ENCODE results near the gene LCE5A.

DNA sequence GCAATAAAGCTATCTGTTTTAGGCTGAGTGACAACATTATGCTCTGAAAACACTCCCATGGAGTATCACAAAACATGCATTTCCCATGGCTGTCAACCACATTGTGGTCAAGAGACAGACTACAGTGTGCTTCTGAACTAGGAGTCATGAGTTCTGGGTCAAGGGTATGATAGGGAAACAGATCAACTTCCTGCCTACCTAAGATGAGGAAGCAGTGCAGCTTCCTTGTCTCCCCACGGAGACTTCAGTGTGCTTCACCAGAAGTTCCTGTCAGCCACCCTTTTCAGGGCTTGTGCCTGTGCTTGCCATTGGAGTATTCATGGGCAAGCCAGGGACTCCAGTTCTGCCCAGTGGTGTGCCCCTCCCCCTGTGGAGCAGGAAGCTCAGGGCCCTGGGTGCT, 36.1 kb downstream of the LCE5A start:
- TF ChIP-seq, protein P1, sequence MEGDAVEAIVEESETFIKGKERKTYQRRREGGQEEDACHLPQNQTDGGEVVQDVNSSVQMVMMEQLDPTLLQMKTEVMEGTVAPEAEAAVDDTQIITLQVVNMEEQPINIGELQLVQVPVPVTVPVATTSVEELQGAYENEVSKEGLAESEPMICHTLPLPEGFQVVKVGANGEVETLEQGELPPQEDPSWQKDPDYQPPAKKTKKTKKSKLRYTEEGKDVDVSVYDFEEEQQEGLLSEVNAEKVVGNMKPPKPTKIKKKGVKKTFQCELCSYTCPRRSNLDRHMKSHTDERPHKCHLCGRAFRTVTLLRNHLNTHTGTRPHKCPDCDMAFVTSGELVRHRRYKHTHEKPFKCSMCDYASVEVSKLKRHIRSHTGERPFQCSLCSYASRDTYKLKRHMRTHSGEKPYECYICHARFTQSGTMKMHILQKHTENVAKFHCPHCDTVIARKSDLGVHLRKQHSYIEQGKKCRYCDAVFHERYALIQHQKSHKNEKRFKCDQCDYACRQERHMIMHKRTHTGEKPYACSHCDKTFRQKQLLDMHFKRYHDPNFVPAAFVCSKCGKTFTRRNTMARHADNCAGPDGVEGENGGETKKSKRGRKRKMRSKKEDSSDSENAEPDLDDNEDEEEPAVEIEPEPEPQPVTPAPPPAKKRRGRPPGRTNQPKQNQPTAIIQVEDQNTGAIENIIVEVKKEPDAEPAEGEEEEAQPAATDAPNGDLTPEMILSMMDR (conservative IDR thresholded peaks at IDR 0.05; ENCODE audit: low read length) = no peak
- no peak for TF ChIP-seq EZH2phosphoT487 (IDR thresholded peaks at IDR 0.05; ENCODE audit: borderline replicate concordance, low read depth, low read length)

All from OCI-LY7 (cell line).